ACC112 (cell line): Measurements from ENCODE around the gene CD22.

Experiments used
- H2AFZ ChIP-seq: fragments of 200-600 bp; sonication (generic); one replicate; pipeline ENCODE4 v1.6.0; 2017; ENCODE audit warnings: antibody characterized with exemption, low read length; ENCODE audit not compliant: unreplicated experiment
- H3K27ac ChIP-seq: fragments of 200-600 bp; sonication (generic); 2 replicates; pipeline ENCODE4 v1.5.1; 2014; ENCODE audit warnings: low read depth, mild to moderate bottlenecking, antibody characterized with exemption, low read length, moderate library complexity
- H3K27me3 ChIP-seq: fragments of 200-600 bp; sonication (generic); 2 replicates; pipeline ENCODE4 v1.6.1; 2014; ENCODE audit warnings: mild to moderate bottlenecking, antibody characterized with exemption, low read length, moderate library complexity, mixed read lengths; ENCODE audit not compliant: insufficient read depth
- H3K36me3 ChIP-seq: fragments of 200-600 bp; sonication (generic); 2 replicates; pipeline ENCODE4 v1.6.1; 2016; ENCODE audit warnings: mild to moderate bottlenecking, antibody characterized with exemption, low read length, moderate library complexity, mixed read lengths; ENCODE audit not compliant: insufficient read depth
- H3K4me1 ChIP-seq: fragments of 200-600 bp; sonication (generic); one replicate; pipeline ENCODE4 v1.6.1; 2016; ENCODE audit warnings: low read length, mixed read lengths; ENCODE audit not compliant: insufficient read depth, unreplicated experiment, control insufficient read depth
- H3K4me3 ChIP-seq: fragments of 200-600 bp; sonication (generic); 2 replicates; pipeline ENCODE4 v1.5.1; 2014; ENCODE audit warnings: mild to moderate bottlenecking, low read depth, low read length
- H3K79me2 ChIP-seq: fragments of 200-600 bp; sonication (generic); one replicate; pipeline ENCODE4 v1.6.0; 2016; ENCODE audit warnings: low read length; ENCODE audit not compliant: control insufficient read depth, unreplicated experiment, insufficient read depth

CD22 gene

GRCh38 chr19:35288906-35289305 lies 40.1 kb upstream of the CD22 start:
- no peak overlapping the region for H3K27ac ChIP-seq
- no peaks in the 10 kb centered on the region for H3K4me1 ChIP-seq
- no peak overlapping the region for H2AFZ ChIP-seq
- no peaks in the 10 kb centered on the region for H3K79me2 ChIP-seq
- H3K36me3 ChIP-seq, result no peaks in the 10 kb centered on the region
- no peak overlapping the region for H3K4me3 ChIP-seq
- H3K27me3 ChIP-seq, result peaks cover 9% of the 10 kb centered on the region; the same call in 1 of the 2 replicates

- Histone ChIP-seq H3K4me1 (no peaks in the 10 kb centered on the region), H3K27ac (no peak overlapping the region), H2AFZ (no peak overlapping the region), H3K79me2 (no peaks in the 10 kb centered on the region), H3K36me3 (no peaks in the 10 kb centered on the region), H3K4me3 (no peak overlapping the region), H3K27me3 (peaks cover 15% of the 10 kb centered on the region)
Observed at GRCh38 chr19:35290381-35291127, 38.4 kb upstream of the CD22 start.

DNA sequence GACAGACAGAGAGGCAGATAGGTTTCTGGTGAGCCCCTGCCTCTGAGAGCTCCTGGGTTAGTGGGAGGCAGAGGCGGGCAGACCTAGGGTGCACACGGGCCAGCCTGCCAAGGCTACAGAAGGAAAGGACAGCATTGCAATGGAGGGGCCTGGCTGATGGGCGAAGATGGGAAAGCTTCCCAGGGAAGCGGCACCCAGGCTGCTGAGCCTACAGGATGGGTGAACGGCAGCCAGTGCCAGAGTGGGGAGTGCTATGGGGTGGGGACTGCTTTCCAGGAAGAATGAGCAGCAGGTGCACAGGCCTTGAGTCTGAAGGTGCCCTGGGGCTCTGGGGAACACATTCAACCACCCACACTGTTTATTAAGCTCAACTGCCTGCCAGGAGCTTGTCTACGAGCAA lies 37.7 kb upstream of the CD22 start:
- Histone ChIP-seq H3K79me2 (no peaks in the 10 kb centered on the region), H3K36me3 (no peaks in the 10 kb centered on the region), H3K27me3 (peaks cover 15% of the 10 kb centered on the region), H2AFZ (no peak overlapping the region), H3K4me3 (no peak overlapping the region), H3K27ac (no peak overlapping the region), H3K4me1 (no peaks in the 10 kb centered on the region)

GRCh38 chr19:35291916-35292315 lies 37.1 kb upstream of the CD22 start, which contains the start of gene MAG:
Gene MAG, plus strand, starts transcription at chr19:35292161. Its CDS starts 3,248 bp downstream, at chr19:35295409.
- H3K27me3 ChIP-seq, result peaks cover 15% of the 10 kb centered on the region
- H3K27ac ChIP-seq, result no peak within 1 kb of the TSS
- H2AFZ ChIP-seq, result no peak within 1 kb of the TSS
- no peak within 1 kb of the TSS for H3K4me3 ChIP-seq
- no peaks in the 10 kb centered on the region for H3K36me3 ChIP-seq
- H3K4me1 ChIP-seq, result no peaks in the 10 kb centered on the region
- H3K79me2 ChIP-seq, result no peaks in the 10 kb centered on the region

- no peak overlapping the region for H2AFZ ChIP-seq
- H3K4me3 ChIP-seq, result no peak overlapping the region
- no peaks in the 10 kb centered on the region for H3K79me2 ChIP-seq
- peaks cover 15% of the 10 kb centered on the region for H3K27me3 ChIP-seq
- no peak overlapping the region for H3K27ac ChIP-seq
- H3K36me3 ChIP-seq, result no peaks in the 10 kb centered on the region
- no peaks in the 10 kb centered on the region for H3K4me1 ChIP-seq
Observed at GRCh38 chr19:35292421-35293362, 36.3 kb upstream of the CD22 start.

DNA sequence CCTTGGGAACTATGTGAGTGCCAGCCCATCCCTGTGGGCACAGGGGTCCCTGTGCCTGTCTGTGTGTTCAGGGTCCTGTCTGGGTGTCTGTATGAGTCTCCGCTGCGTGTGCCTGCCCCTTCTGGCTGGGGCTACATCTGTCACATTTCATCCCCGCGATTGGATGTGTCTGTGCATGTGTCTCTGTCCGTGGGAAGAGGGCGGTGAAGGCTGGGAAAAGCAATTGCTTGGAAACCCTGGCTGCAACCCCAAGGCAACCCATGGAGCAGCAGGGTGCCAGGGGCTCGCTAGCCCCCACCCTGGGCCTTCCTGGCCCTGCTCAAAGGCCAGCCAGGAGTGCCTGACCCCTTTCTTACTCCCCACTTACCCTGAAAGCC lies 35.6 kb upstream of the CD22 start:
- no peak overlapping the region for H3K27ac ChIP-seq
- H3K4me1 ChIP-seq, result no peaks in the 10 kb centered on the region
- no peak overlapping the region for H2AFZ ChIP-seq
- H3K27me3 ChIP-seq, result peaks cover 15% of the 10 kb centered on the region
- H3K36me3 ChIP-seq, result no peaks in the 10 kb centered on the region
- no peak overlapping the region for H3K4me3 ChIP-seq
- no peaks in the 10 kb centered on the region for H3K79me2 ChIP-seq

DNA sequence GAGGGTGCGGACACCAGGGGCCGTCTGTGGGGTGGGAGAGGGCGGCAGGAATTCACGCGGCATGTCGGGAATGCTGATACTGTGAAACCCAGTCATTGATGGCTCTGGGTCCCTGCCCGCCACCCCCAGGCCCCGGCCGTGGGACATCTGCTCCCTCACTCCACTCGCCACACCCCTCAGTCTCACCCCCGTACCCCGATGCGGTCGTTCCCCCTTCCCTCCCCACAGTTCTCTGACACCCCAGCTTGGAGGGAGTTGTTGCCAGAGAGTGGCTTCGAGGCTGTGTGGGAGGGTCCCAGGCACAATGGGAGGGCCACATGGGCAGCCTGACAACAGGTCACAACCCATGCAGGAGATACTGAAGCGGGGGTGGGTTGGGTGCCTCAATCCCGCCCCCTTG lies 35.2 kb upstream of the CD22 start:
- Histone ChIP-seq H3K27me3 (peaks cover 15% of the 10 kb centered on the region), H3K27ac (no peak overlapping the region), H3K36me3 (no peaks in the 10 kb centered on the region), H2AFZ (no peak overlapping the region), H3K4me3 (no peak overlapping the region), H3K79me2 (no peaks in the 10 kb centered on the region), H3K4me1 (no peaks in the 10 kb centered on the region)

GRCh38 chr19:35294328-35294727 lies 34.7 kb upstream of the CD22 start:
- Histone ChIP-seq H3K4me3 (no peak overlapping the region), H2AFZ (no peak overlapping the region), H3K36me3 (no peaks in the 10 kb centered on the region), H3K27me3 (peaks cover 15% of the 10 kb centered on the region), H3K79me2 (no peaks in the 10 kb centered on the region), H3K27ac (no peak overlapping the region), H3K4me1 (no peaks in the 10 kb centered on the region)

- peaks cover 15% of the 10 kb centered on the region for H3K27me3 ChIP-seq
- H2AFZ ChIP-seq, result no peak overlapping the region
- H3K27ac ChIP-seq, result no peak overlapping the region
- no peaks in the 10 kb centered on the region for H3K79me2 ChIP-seq
- no peak overlapping the region for H3K4me3 ChIP-seq
- H3K36me3 ChIP-seq, result no peaks in the 10 kb centered on the region
- no peaks in the 10 kb centered on the region for H3K4me1 ChIP-seq
Observed at GRCh38 chr19:35294859-35295791, 33.9 kb upstream of the CD22 start.

DNA sequence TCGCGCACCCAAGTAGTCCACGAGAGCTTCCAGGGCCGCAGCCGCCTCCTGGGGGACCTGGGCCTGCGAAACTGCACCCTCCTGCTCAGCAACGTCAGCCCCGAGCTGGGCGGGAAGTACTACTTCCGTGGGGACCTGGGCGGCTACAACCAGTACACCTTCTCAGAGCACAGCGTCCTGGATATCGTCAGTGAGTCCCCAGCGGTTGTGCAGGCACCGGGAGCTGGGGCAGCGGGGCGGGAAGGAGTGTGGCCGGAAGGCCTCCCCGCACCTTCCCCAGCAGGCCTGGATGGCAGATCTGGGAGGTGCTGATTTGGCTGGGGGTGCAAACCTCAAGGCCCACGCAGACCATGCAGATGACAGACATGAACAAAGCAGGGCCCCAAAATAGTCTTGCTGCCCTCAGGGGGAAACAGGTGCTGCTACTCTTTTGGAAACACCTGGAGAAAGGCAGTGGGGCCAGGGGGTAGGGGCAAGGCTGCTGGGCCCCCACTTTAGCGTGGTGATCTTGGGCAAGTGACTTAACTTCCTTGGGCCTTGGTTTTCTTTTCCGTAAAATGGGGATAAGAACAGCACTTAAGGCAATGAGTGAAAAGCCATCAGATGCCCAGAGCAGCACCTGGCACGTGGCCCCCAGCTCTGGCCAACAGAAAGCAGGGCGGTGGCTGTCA lies 33.1 kb upstream of the CD22 start:
- Histone ChIP-seq H3K4me1 (no peaks in the 10 kb centered on the region), H3K36me3 (no peaks in the 10 kb centered on the region), H2AFZ (no peak overlapping the region), H3K79me2 (no peaks in the 10 kb centered on the region), H3K27me3 (peaks cover 15% of the 10 kb centered on the region), H3K27ac (no peak overlapping the region), H3K4me3 (no peak overlapping the region)
